NCI-H510A treated with DMSO at 0.1 percent for 48 hours (cell line): Measurements from ENCODE around the gene LMAN2.
"Not testable (repeated sequence)": the region's sequence is repeated elsewhere in the genome, so short reads cannot be mapped to it uniquely, and the experiment has no call there.

ENCODE experiments used
- DNase-seq: peaks from one replicate; lab custom pipeline; 2025; lab: John Stamatoyannopoulos, UW

The LMAN2 gene

GRCh38 chr5:177346820-177347219, 4.6 kb downstream of the LMAN2 start:
- no peak for DNase-seq

GRCh38 chr5:177344891-177345290, 6.6 kb downstream of the LMAN2 start:
- no peak for DNase-seq

- DNase-seq = no peak
Measured at GRCh38 chr5:177343777-177344176, 7.7 kb downstream of the LMAN2 start.

GRCh38 chr5:177343000-177343399, 8.5 kb downstream of the LMAN2 start:
- not testable (repeated sequence) for DNase-seq

GRCh38 chr5:177339107-177339638, 12.3 kb downstream of the LMAN2 start:
- DNase-seq = no peak

GRCh38 chr5:177338251-177339106, 13.0 kb downstream of the LMAN2 start:
- DNase-seq = no peak

GRCh38 chr5:177336603-177337494, 14.6 kb downstream of the LMAN2 start:
- DNase-seq = no peak

- no peak for DNase-seq
Measured at GRCh38 chr5:177336112-177336511, 15.4 kb downstream of the LMAN2 start.

GRCh38 chr5:177335701-177336065, 15.8 kb downstream of the LMAN2 start:
- no peak for DNase-seq

- DNase-seq = no peak
Measured at GRCh38 chr5:177334781-177335700, 16.4 kb downstream of the LMAN2 start.

- DNase-seq = no peak
Measured at GRCh38 chr5:177334155-177334551, 17.3 kb downstream of the LMAN2 start.

GRCh38 chr5:177333420-177334154, 17.9 kb downstream of the LMAN2 start:
- DNase-seq = no peak

- no peak for DNase-seq
Measured at GRCh38 chr5:177332896-177333260, 18.6 kb downstream of the LMAN2 start.

- DNase-seq = no peak
Measured at GRCh38 chr5:177332031-177332895, 19.2 kb downstream of the LMAN2 start.

- DNase-seq = no peak
Measured at GRCh38 chr5:177330991-177331842, 20.3 kb downstream of the LMAN2 start.

GRCh38 chr5:177329883-177330282, 21.6 kb downstream of the LMAN2 start:
- no peak for DNase-seq

- no peak for DNase-seq
Measured at GRCh38 chr5:177328545-177329231, 22.8 kb downstream of the LMAN2 start.
